Measurements from ENCODE around the gene TMEM232. TPM values are rescaled to one million over a fixed set of nuclear protein-coding genes. Genes with fewer than 3 reads are reported as not detected.

TMEM232 gene
- total RNA-seq, 1 experiment from 2014 or later, result 0.21 TPM

- no peak for ATAC-seq
- in situ Hi-C loops (cut with HindIII; ENCODE audit: low pct_unique_long_range_greater_than_20kb, low sequenced_read_pairs), result no loop called here
Observed at GRCh38 chr5:110658006-110658405, 68.5 kb downstream of the TMEM232 start.

GRCh38 chr5:110653231-110653970, 73.1 kb downstream of the TMEM232 start:
- no peak for TF ChIP-seq CTCF (IDR thresholded peaks at IDR 0.05)
- TF ChIP-seq REST (IDR thresholded peaks at IDR 0.05; ENCODE audit: insufficient read depth in 1 of 2, low read depth in 2 of 2, low read length in 1 of 2), result no peak
- TF ChIP-seq TCF7L2 (IDR thresholded peaks at IDR 0.05; ENCODE audit: low read depth, low read length), result no peak
- TF ChIP-seq SIN3A (IDR thresholded peaks at IDR 0.05; ENCODE audit: borderline replicate concordance, insufficient read depth, low read depth, low read length), result no peak
- TF ChIP-seq POLR2AphosphoS5 (IDR thresholded peaks at IDR 0.05; ENCODE audit: low read depth, low read length), result no peak
- Histone ChIP-seq H3K9me3 (ENCODE audit: control insufficient read depth, insufficient read depth, low read depth, low read length) (no peaks in the 10 kb centered on the region), H3K27me3 (ENCODE audit: control insufficient read depth, insufficient read depth, low read length) (no peaks in the 10 kb centered on the region), H3K36me3 (ENCODE audit: control insufficient read depth, insufficient read depth, low read length) (no peaks in the 10 kb centered on the region), H3K4me1 (ENCODE audit: control insufficient read depth, insufficient read depth, low read length) (no peaks in the 10 kb centered on the region), H3K27ac (ENCODE audit: low read length) (no peak overlapping the region), H3K4me3 (ENCODE audit: low read depth in 2 of 2, low read length in 2 of 2) (no peak overlapping the region)
- in situ Hi-C loops (cut with HindIII; ENCODE audit: low pct_unique_long_range_greater_than_20kb, low sequenced_read_pairs) (no loop called here), intact Hi-C loops (cut with micrococcal nuclease; ENCODE audit: unreplicated experiment) (no loop called here)
- CTCF ChIA-PET, result no interaction called here
- no TSS peak for BruUV-seq (replicated peaks)
- POLR2A ChIA-PET, result no interaction called here
- no peak for ATAC-seq
- DNase-seq (ENCODE audit: low read depth, low spot score), result no peak

More at GRCh38 chr5:110658006-110658405, 68.5 kb downstream of the TMEM232 start:
- no peak overlapping the region for H3K27ac ChIP-seq (ENCODE audit: low read length)
- no peaks in the 10 kb centered on the region for H3K9me3 ChIP-seq (ENCODE audit: control insufficient read depth, insufficient read depth, low read depth, low read length)
- TF ChIP-seq CTCF (IDR thresholded peaks at IDR 0.05) (no peak), TCF7L2 (IDR thresholded peaks at IDR 0.05; ENCODE audit: low read depth, low read length) (no peak), SIN3A (IDR thresholded peaks at IDR 0.05; ENCODE audit: borderline replicate concordance, insufficient read depth, low read depth, low read length) (no peak), POLR2AphosphoS5 (IDR thresholded peaks at IDR 0.05; ENCODE audit: low read depth, low read length) (no peak), REST (IDR thresholded peaks at IDR 0.05; ENCODE audit: insufficient read depth in 1 of 2, low read depth in 2 of 2, low read length in 1 of 2) (no peak)
- ChIA-PET CTCF (no interaction called here), POLR2A (no interaction called here)
- no peaks in the 10 kb centered on the region for H3K36me3 ChIP-seq (ENCODE audit: control insufficient read depth, insufficient read depth, low read length)
- H3K4me3 ChIP-seq (ENCODE audit: low read depth in 2 of 2, low read length in 2 of 2), result no peak overlapping the region
- intact Hi-C loops (cut with micrococcal nuclease; ENCODE audit: unreplicated experiment), result no loop called here
- no peaks in the 10 kb centered on the region for H3K4me1 ChIP-seq (ENCODE audit: control insufficient read depth, insufficient read depth, low read length)
- no TSS peak for BruUV-seq (replicated peaks)
- H3K27me3 ChIP-seq (ENCODE audit: control insufficient read depth, insufficient read depth, low read length), result no peaks in the 10 kb centered on the region
- no peak for DNase-seq (ENCODE audit: low read depth, low spot score)

All from Panc1 (cell line).